CD4-positive, alpha-beta T cell (primary cell): ENCODE measurements around the gene RBMS2. TPM values are rescaled to one million over a fixed set of nuclear protein-coding genes. Genes with fewer than 3 reads are reported as not detected.

ENCODE experiments used
- ATAC-seq: fragments of 200-7000 bp; cut with Tn5 transposase; one replicate; pipeline ENCODE4 v1.10.0; 2022; ENCODE audit warnings: mild to moderate bottlenecking; ENCODE audit not compliant: poor library complexity
- CTCF ChIA-PET: fragments of 350-600 bp; sonication (Branson Sonifier 250); formaldehyde crosslinking; loops from one replicate; lab custom pipeline; 2021; ENCODE audit warnings: antibody characterized with exemption, inconsistent platforms; lab: Charles Lee
- POLR2A ChIA-PET: fragments of 350-600 bp; sonication (Branson Sonifier 250); formaldehyde crosslinking; loops from one replicate; lab custom pipeline; 2021; ENCODE audit warnings: antibody characterized with exemption, inconsistent platforms; lab: Charles Lee
- DNase-seq, 14 experiments: peaks; one replicate each; pipeline ENCODE4 v3.0.0-alpha.2; 2013 to 2020; ENCODE audit warnings: mixed read lengths in 2 of 14
- H3K27ac ChIP-seq, 2 donors: one replicate each; pipeline versions ENCODE4 v1.5.1 to v1.7.0; 2013; ENCODE audit warnings: low read length in 2 of 2, low read depth in 1 of 2, mild to moderate bottlenecking in 1 of 2
- H3K27me3 ChIP-seq, 2 experiments: 1 replicate in 1 of 2; 2 replicates in 1 of 2; pipeline versions ENCODE4 v1.6.1 to v1.7.0; 2013; ENCODE audit warnings: low read length in 2 of 2, control low read depth in 1 of 2, mild to moderate bottlenecking in 1 of 2, moderate library complexity in 1 of 2; ENCODE audit not compliant: insufficient read depth in 2 of 2, control insufficient read depth in 1 of 2
- H3K36me3 ChIP-seq: one replicate; pipeline ENCODE4 v1.6.1; 2013; ENCODE audit warnings: low read length, control low read depth; ENCODE audit not compliant: insufficient read depth
- H3K4me1 ChIP-seq: one replicate; pipeline ENCODE4 v1.6.1; 2013; ENCODE audit warnings: low read length, control low read depth; ENCODE audit not compliant: insufficient read depth
- H3K4me3 ChIP-seq: one replicate; pipeline ENCODE4 v1.5.1; 2013; ENCODE audit warnings: mild to moderate bottlenecking, low read length, moderate library complexity
- H3K9me3 ChIP-seq, 2 experiments: 1 replicate in 1 of 2; 2 replicates in 1 of 2; pipeline versions ENCODE4 v1.6.1 to v1.7.0; 2013; ENCODE audit warnings: low read length in 2 of 2, mild to moderate bottlenecking in 2 of 2, control low read depth in 1 of 2, moderate library complexity in 1 of 2; ENCODE audit not compliant: control insufficient read depth in 1 of 2, insufficient read depth in 1 of 2
- H3K27ac Mint-ChIP-seq: one replicate; pipeline ENCODE4 v1.8.0; 2020; ENCODE audit warnings: mixed read lengths
- H3K27me3 Mint-ChIP-seq: one replicate; pipeline ENCODE4 v1.8.0; 2021; ENCODE audit warnings: mixed read lengths
- H3K36me3 Mint-ChIP-seq: one replicate; pipeline ENCODE4 v1.8.0; 2021; ENCODE audit warnings: low read depth, mixed read lengths
- H3K4me1 Mint-ChIP-seq: one replicate; pipeline ENCODE4 v1.8.0; 2021; ENCODE audit warnings: low read depth, mixed read lengths
- H3K4me3 Mint-ChIP-seq: one replicate; pipeline ENCODE4 v1.8.0; 2020; ENCODE audit warnings: mild to moderate bottlenecking, mixed read lengths
- H3K9me3 Mint-ChIP-seq: one replicate; pipeline ENCODE4 v1.8.0; 2020; ENCODE audit warnings: mixed read lengths
- CTCF ChIP-seq: fragments of 200-600 bp; IDR thresholded peaks from one replicate; pipeline ENCODE4 v1.8.0; 2022; ENCODE audit warnings: antibody characterized with exemption, mild to moderate bottlenecking
- intact Hi-C, 2 experiments: fragments of 100-400 bp; cut with DNase I in 1 of 2; cut with micrococcal nuclease in 1 of 2; formaldehyde crosslinking; loops; one replicate each; pipeline versions ENCODE4 v1.15.1 to v1.9.0; 2023 to 2025; cut with DNase I, micrococcal nuclease
- total RNA-seq, 174 experiments: library from RNA in 2 of 174; stranded (reverse) in 2 of 174; gene quantifications; one replicate each; pipeline ENCODE4 v1.2.3 and lab custom pipeline; 2021 to 2026

RBMS2 gene
- total RNA-seq, 2 experiments from 2014 or later = 5.1 to 10.8 TPM

- no peaks in the 10 kb centered on the region for H3K4me1 Mint-ChIP-seq
- H3K36me3 Mint-ChIP-seq = peaks cover 100% of the 10 kb centered on the region
- ChIA-PET POLR2A (interaction anchor here (1.7 to 2.5 kb wide), 3 partner anchors 26 to 86 kb away, joined by 4 to 12 read pairs (median 6); partner anchors contain the start of genes BAZ2A and PTGES3), CTCF (interaction anchor here (0.5 to 2.4 kb wide), 3 partner anchors 26 to 78 kb away, joined by 3 to 14 read pairs (median 9); no protein-coding TSS in a partner anchor)
- no peaks in the 10 kb centered on the region for H3K9me3 Mint-ChIP-seq
- H3K36me3 ChIP-seq = peaks cover 99% of the 10 kb centered on the region
- no peaks in the 10 kb centered on the region for H3K27me3 ChIP-seq
- no peak overlapping the region for H3K4me3 Mint-ChIP-seq
- intact Hi-C loops = loop anchor here in 1 of 2 experiments (2.0 kb wide), 1 partner anchor 35 kb away; no protein-coding TSS in a partner anchor
- H3K27ac ChIP-seq = no peak overlapping the region
- H3K4me1 ChIP-seq = no peaks in the 10 kb centered on the region
- DNase-seq = no peak
- ATAC-seq = no peak
- H3K27ac Mint-ChIP-seq = no peak overlapping the region
- H3K27me3 Mint-ChIP-seq = no peaks in the 10 kb centered on the region
- TF ChIP-seq CTCF = no peak
- no peaks in the 10 kb centered on the region for H3K9me3 ChIP-seq
- H3K4me3 ChIP-seq = no peak overlapping the region
Measured at GRCh38 chr12:56602239-56602638, 80.6 kb downstream of the RBMS2 start.

DNA sequence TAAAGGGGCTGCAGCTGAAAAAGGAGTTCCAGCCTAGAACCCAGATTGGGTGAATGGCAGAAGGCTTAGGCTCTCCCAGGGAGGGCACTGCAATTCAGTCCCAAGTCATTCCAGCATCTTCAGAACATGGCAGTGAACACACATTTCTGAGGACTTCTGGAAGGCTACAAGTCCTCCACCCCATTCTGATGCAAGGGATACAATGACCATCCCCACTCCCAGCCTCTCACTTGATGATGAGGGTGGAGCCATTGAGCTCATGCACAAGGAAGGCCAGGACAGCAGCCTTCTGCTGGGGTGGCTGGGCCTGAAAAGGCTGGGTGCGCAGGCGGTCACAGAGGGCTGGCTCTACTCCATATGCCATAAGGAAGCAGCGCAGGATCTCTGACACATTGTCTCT, 82.7 kb downstream of the RBMS2 start:
- no peaks in the 10 kb centered on the region for H3K4me1 Mint-ChIP-seq
- no peaks in the 10 kb centered on the region for H3K9me3 Mint-ChIP-seq
- ChIA-PET POLR2A (no interaction called here), CTCF (no interaction called here)
- no peak overlapping the region for H3K4me3 ChIP-seq
- no peak for TF ChIP-seq CTCF
- no peaks in the 10 kb centered on the region for H3K27me3 ChIP-seq
- no peak for DNase-seq
- no peaks in the 10 kb centered on the region for H3K9me3 ChIP-seq
- ATAC-seq = no peak
- intact Hi-C loops = no loop called here
- H3K36me3 ChIP-seq = peaks cover 93% of the 10 kb centered on the region
- no peak overlapping the region for H3K27ac Mint-ChIP-seq
- H3K27ac ChIP-seq = no peak overlapping the region
- H3K4me3 Mint-ChIP-seq = no peak overlapping the region
- no peaks in the 10 kb centered on the region for H3K27me3 Mint-ChIP-seq
- H3K4me1 ChIP-seq = no peaks in the 10 kb centered on the region
- H3K36me3 Mint-ChIP-seq = peaks cover 91% of the 10 kb centered on the region

DNA sequence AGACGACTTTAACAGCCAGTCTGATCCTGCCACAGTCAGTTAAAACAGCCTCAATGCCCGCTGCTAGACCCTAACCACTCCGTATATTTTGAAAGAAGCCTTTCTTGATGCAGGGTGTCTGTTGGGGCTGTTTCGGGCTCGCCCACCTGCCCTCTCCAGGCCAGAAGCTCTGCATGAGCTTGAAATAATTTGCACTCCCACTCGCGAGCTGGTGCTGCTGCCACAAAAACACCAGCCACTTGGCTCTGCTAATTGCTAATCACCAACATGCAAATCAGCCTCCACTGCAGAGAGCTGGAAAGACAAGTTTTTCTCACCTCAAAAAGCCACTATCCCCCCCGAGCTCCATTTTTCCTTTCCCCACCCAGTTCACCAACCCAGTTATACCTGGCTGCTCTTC, 93.0 kb downstream of the RBMS2 start:
- Histone ChIP-seq H3K9me3 (no peaks in the 10 kb centered on the region), H3K27ac (no peak overlapping the region), H3K27me3 (no peaks in the 10 kb centered on the region), H3K36me3 (peaks cover 92% of the 10 kb centered on the region), H3K4me3 (no peak overlapping the region), H3K4me1 (peaks cover 11% of the 10 kb centered on the region)
- Mint-ChIP-seq H3K4me1 (peaks cover 8% of the 10 kb centered on the region), H3K4me3 (no peak overlapping the region), H3K27ac (no peak overlapping the region), H3K36me3 (peaks cover 95% of the 10 kb centered on the region), H3K27me3 (no peaks in the 10 kb centered on the region), H3K9me3 (no peaks in the 10 kb centered on the region)
- POLR2A ChIA-PET = interaction anchor here (0.8 to 2.2 kb wide), 2 partner anchors 14 to 22 kb away, joined by 4 to 10 read pairs; no protein-coding TSS in a partner anchor
- no peak for ATAC-seq
- intact Hi-C loops = no loop called here
- DNase-seq = no peak
- no peak for TF ChIP-seq CTCF
- CTCF ChIA-PET = interaction anchor here (1.8 kb wide), 1 partner anchor 22 kb away, joined by 5 read pairs; no protein-coding TSS in a partner anchor
